Measurements from ENCODE around the gene PDIA6.
A peak's percentile ranks its signal among the peaks of the same experiment; 100 is the strongest.
"Not testable (repeated sequence)": the region's sequence is repeated elsewhere in the genome, so short reads cannot be mapped to it uniquely, and the experiment has no call there.

The PDIA6 gene

DNA sequence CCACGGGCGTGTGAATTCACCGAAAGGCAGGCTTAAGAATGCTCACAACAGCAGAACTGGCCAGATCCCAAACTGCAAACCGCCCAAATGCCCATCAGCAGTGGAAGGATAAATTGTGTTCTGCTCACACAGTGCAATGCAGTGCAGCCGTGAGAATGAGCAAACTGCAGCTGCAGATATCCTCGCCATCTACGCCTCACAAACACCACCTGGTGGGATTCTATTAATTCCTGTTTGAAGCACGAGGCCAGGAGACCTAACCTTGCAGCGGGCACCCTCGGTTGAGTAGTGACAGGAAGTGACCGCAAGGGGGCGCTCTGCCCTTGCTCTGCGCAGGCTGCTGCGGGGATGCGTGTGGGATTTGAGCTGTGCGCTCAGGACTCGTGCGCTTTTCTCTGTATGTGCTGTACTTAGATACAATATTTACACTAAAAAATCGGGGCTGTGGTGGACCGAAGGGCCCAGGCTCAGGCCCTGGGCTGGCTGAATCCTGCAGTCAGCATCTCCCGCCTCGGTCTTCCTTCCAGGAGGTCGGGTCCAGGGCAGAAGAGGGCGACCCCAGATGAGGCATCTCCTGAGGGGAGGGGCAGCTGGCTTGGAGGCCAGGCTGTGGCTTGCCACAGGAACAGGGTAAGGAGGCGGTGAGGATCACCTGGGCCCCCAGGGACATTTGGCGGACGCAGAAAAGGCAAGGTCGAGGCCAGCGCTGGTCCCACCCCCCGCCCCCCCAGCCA is 19.8 kb upstream of the PDIA6 start:
- DNase-seq (ENCODE audit: low read depth), result peak; percentile 74

DNA sequence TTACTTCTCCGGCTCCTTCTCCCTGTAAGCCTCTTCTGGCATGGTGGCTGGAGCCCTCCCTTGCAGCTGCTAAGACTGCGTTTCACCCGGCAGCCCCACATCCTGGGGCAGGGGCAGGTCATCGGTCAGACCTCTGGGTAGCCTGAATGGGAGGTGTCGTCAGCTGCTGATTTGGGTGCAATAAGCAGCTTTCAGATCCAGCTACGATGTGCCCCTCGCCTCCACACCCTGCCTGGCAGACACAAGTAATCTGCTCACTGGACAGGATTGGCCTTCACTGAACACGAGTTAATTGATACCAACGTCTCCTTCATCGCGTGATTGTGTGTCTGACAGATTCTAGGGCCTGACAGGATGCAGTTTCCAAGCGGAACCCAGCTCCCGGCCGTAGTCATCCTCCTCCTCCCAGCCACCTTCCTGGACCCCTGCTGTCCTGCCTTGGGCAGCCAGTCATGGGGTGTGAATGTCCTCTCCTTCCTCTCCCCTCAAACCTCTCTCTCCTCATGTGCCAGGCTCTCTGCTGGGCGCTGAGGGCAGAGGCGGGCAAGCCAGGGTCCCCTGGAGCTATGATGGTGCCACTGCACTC is 18.9 kb upstream of the PDIA6 start:
- no peak for DNase-seq (ENCODE audit: low read depth)

DNA sequence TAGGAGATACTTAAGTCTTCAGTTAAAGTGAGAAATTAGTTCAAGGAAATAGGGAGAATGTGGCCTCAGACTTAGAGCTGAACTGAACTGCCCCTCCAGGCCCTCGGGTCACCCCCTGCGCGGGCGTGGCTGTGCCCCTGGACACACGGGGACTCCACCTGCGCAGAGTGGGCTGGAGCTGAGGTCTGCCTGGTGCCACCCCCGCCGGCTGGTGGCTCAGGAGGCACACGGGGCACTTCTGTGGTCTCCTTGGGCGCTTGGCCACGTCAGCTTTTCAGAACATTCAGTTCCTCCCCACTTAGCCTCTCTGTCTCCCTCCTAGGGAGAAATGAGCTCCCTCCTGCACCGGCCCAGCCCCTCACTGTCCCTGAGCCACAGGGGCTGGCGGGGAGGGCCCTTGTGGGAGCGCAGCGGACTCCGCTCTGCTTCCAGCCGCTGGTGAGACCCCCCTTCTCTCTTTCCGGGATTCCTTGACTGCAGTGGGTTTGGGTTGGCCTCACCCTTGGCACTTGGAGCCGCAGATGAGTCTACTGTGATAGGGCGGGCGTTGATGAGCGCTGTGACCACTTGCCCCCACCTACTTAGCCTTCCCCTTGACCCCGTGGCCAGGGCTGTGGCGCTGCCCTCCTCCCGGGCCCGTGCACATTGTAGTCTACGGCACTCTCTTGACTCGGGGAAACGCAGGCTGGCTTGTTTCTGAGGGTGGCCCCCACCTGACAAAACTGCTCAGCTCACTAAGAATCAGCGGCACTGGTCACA is 18.2 kb upstream of the PDIA6 start:
- DNase-seq (ENCODE audit: low read depth), result no peak

DNA sequence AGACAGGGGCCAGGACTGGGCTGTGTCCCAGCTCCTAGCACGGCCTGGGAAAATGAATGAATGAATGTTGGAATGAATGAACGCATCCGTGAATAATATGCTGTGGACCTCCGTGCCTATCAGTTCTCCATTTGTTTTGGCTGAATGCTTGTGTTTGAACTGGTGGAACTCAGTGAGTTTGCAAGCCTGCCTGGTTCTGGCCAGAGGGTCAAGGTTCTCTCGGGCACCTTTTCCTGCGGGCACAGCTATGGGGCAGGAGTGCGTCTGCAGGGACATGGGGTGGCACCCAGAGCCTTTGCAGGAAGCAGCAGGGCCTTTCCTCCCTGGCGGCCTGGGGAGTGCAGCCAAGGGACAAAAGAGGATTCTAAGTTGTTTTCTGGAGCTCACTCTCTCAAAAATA is 17.6 kb upstream of the PDIA6 start:
- DNase-seq (ENCODE audit: low read depth), result no peak

DNA sequence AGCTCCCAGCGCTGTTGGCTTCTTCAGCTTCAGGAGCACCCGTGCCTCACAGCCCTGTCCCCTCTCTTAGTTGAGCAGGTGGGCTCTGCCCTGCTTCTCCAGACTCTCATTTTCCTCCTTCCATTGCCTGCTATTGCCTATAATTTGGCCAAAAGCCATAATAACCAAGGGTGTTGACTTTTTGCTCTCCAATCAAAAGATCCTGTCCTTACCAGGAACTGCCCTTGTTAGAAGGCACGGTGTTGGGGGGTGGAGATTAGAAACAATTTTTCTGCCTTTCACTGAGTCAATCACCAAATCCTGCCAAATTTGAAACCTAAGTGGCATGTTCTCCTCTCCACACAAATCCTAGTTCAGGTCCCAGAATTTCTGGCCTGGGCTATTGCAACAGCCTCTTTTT is 16.7 kb upstream of the PDIA6 start:
- DNase-seq (ENCODE audit: low read depth), result no peak

DNA sequence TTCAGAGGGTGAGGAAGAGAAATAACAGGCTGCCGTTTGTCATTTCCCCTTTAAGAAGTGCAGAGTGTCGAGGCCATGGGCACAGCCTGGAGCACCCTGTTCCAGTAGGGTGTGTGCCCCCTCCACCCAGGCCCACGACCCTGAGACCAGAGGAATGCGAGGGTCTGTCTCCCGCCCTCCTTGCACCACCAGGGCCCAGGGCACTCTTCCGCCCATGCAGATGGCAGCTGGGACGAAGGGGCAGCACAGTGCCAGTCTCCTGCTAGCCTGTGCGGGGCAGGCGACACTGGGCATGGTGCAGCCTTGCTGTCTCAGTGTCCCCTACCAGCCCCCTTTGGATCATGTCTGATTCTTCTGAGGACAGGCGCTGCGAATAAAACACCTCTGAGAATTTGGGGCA is 15.8 kb upstream of the PDIA6 start:
- DNase-seq (ENCODE audit: low read depth), result no peak

DNA sequence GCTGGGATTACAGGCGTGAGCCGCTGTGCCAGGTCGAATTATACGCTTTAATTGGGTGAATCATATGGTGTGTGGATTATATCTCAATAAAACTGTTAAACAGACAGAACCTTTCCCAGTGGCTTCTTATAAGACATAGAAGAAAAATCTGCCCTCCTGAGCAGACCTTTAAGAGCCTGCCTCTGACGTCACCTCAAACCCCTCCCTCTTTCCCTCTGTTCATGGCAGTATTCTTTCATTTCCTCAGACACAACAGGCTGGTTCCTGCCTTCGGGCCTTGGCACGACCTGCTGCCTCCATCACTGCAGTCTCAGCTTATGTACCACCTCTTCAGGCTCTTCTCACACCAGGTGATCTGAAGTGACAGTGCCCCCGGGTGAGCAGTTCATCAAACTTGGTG is 14.0 kb upstream of the PDIA6 start:
- DNase-seq (ENCODE audit: low read depth), result no peak

DNA sequence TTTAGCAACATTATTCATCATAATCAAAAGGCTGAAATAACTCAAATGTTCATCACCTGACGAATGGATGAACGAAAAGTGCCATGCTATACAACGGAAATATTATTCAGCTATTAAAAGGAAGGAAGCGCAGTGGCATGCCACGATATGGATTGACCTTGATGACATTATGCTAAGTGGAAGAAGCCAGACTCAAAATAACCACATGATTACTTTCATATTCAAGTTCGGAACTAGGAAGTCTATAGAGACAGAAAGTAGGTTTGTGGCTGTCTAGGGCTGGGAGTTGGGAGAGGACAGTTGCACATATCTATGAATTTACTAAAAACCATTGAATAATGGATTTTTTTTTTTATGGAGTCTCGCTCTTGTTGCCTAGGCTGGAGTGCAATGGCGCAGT is 13.4 kb upstream of the PDIA6 start:
- DNase-seq (ENCODE audit: low read depth), result no peak

DNA sequence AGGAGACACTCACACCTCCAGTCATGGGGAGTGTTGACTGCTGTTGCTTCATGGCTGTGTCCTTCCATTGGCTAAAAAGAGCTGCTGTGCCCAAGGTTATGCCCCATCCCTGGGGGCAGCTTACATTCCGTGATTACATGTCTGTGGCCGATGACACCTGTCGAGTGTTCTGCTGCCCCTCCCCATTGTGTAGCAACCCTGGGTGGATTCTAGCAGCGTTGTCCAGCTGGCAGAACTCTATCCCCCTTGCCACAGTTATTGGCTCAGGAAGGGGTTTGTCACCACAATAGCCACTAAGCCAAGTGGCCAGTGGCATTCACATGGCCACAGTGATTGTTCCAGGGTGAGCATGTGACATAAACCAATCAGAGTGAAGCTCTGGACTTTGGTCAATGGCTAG is 11.6 kb upstream of the PDIA6 start:
- DNase-seq (ENCODE audit: low read depth), result no peak

DNA sequence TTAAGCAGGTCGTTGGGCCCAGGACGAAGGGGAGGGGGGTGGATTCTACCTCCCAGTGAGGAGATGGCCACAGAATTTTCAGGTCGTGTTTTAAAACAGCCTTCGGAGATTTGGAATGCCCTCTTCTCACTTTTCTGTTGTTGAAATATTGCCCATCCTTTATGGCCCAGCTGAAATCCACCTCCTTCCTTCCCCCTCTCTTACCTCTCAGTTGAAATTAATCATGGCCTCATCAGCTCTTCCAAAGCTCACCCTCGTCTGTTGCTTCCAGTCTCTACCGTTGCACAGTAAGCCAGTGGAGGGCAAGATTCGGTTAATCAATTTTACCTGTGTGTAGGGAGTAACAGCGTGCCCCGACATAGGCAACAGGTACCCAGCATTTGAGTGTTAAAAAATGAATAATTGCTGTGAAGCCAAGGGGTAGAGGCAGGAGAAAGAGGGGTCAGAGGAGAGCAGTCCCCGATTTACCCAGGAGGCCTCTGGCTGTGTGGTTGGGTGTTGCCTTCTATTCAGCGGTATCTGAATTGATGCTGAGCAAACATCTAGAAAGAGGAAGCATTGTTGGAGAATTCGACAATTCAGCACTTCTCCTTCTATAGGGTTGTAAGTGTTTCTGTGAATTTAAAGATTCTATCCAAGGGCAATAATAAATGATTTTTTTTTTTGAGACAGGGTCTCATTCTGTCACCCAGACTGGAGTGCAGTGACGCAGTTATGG is 8.6 kb upstream of the PDIA6 start:
- DNase-seq (ENCODE audit: low read depth), result no peak

DNA sequence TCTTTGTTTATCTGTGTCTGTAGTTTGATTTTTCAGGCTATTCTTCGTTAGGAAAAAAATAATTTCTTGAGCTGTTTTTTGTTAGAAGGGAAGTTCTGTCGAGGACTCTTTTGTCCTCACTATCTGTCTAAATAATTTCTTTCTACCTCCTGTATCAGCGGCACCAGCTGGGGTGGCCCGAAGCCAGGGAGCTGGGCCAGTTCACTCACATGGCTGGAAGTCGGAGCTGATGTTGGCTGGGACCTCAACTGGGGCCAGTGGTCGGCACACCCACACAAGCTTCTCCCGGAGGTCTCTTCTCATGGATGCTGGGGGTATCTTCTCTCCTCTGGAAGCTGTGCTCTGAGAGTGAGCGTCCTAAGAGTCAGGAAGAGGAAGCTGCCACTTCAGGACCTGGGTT is 8.0 kb upstream of the PDIA6 start:
- no peak for DNase-seq (ENCODE audit: low read depth)

DNA sequence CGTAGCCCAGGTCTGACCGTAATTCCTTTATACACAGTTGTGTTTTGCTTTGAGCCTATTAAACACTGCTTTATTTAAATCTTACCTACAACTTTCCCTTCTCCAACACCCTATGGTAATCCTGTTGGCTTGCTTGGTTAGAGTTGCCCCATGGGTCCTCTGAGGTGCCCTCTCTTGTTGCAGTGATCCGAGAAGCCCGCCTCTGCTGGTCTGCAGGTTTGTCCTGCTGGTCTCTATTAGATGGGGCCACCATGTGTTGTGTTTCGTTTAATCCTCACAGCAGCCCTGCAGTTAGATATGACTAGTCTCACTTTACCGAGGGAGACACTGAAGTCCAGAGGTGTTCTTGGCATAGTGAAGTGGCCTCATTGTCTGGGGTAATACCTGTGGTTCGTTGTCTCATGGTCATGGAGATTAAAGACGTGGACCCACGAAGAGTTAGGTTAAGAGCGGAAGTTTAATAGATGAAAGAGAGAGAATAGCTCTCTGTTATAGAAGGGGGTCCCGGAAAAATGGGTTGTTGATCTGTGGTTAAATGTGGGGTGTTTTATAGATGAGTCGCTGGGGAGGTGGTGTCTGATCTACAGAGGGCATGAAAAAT is 7.2 kb upstream of the PDIA6 start:
- no peak for DNase-seq (ENCODE audit: low read depth)

DNA sequence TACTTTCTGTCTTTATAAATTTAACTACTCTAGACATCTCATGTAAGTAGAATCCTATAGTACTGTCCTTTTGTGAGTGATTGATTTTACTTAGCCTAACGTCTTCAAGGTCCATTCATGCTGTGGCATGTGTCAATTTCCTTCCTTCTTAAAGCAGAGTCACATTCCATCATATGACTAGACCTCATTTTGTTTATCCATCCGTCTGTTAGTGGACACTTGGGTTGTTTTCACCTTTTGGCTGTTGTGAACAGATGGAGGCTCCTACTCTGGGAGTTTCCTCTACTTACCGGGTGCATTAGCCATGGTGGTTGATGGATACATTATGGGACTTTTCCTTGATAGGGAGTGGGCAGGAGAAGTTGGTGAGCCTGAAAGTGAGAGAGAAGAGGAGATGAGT is 6.4 kb upstream of the PDIA6 start:
- no peak for DNase-seq (ENCODE audit: low read depth)

DNA sequence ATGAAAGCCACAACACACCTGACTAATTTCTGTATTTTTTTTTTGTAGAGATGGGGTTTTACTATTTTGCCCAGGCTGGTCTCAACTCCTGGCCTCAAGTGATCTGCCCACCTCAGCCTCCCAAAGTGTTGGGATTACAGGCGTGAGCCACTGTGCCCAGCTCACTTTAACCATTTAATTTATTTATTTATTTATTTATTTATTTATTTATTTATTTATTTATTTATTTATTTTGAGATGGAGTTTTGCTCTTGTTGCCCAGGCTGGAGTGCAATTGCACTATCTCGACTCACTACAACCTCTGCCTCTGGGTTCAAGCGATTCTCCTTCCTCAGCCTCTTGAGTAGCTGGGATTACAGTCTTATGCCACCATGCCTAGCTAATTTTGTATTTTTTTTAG is 5.7 kb upstream of the PDIA6 start:
- not testable (repeated sequence) for DNase-seq (ENCODE audit: low read depth)

DNA sequence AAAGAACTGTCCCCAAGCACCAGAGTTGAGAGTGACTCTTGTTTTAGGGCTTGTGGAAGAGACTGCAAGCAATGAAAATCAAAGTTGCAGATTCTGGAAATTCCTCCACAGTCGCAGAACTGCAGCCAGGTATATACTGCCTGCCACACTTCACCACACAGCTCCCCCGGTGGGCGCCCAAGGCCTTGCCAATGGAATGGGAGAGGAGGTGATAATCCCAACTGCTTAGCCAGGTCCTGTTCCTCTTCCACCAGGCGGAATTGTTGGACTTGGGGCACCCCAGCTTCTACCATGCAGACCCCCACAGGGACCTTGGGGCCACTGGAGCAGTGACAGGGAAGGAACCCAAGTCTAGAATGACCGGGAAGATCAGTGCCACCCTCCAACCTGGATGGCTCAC is 4.8 kb upstream of the PDIA6 start:
- DNase-seq (ENCODE audit: low read depth), result no peak

DNA sequence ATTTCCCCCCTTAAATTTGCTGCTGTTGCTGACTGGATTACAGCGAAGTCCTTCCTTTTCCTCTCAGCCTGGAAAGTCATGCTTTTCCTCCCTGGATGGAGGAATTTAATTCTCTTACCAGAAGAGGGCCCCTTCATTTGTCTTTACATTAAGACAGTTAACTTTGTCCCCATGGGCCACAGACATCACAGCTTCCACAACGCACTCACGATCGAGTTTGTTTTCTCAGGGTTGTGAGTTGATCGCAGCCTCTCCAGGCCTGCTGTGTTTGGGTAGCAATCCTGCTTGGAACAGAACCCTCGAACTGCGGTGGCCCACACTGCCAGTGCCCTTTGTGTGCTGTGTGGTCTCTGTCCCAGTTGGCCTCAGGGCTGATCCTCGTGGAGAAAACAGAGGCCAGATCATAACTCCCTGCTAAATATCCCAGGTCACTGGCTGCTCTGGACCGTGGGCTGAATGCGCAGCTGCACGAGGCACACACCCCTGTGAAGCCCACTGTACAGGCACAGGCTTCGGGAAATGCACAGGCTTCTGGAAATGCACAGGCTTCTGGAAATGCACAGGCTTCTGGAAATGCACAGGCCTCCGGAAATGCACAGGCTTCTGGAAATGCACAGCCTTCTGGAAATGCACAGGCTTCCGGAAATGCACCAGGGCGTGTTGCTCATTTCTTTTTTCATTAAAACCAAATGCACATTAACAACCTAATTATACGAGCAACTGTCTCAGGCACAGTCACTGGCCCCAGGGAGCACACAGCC is 2.2 kb upstream of the PDIA6 start:
- DNase-seq (ENCODE audit: low read depth), result no peak

DNA sequence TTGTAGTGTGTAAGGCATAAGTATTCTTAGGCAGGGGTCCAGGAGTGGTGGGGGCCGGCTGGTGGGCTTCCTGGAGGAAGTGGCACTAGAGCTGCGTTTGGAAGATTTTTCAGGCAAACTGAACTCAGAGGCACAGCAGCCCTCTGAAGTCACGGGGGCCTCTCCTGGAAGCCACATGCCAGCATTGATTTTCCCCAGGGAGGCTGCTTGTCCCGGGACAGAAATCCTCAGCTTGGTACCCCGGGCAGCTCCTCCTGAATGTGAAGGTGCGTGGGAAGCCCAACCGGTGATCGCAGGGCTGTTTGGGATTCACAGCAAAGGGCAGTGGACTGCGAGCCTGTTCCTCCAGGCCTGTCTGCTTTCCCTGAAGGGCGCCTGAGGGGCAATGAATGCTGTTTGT is 1.6 kb upstream of the PDIA6 start:
- DNase-seq (ENCODE audit: low read depth), result no peak

DNA sequence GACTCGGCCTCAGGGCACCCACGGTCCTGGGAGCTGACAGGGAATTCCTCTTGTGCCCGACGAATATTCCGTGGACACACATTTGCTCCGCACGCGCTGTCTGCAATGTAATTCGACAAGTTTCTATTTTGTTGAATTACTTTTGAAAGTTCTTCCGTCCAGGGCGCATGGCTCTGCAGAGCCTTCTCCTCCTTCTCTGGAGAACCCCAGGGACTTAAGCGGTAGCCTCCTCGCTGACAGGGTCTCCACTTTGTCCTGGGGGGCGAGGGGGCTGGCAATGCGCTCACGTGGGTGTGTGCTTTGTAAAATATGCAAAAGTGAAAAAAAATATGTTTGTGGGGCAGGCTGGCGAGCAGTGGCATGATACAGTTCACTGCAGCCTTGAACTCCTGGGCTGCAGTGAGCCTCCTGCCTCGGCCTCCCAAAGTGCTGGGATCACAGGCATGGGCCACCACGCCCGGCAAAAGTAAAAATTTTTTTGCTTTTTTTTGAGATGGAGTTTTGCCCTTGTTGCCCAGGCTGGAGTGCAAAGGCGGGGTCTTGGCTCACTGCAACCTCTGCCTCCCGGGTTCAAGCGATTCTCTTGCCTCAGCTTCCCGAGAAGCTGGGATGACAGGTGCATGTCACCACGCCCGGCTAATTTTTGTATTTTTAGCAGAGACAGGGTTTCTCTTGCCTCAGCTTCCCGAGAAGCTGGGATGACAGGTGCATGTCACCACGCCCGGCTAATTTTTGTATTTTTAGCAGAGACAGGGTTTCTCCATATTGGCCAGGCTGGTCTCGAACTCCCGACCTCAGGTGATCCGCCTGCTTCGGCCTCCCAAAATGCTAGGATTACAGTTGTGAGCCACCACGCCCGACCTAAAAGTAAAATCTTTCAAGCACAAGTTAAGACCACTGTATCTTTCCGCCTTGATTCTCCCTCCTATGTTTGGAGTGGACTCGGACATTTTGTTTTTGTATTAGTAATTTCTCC is 866 bp upstream of the PDIA6 start:
- not testable (repeated sequence) for DNase-seq (ENCODE audit: low read depth)

DNA sequence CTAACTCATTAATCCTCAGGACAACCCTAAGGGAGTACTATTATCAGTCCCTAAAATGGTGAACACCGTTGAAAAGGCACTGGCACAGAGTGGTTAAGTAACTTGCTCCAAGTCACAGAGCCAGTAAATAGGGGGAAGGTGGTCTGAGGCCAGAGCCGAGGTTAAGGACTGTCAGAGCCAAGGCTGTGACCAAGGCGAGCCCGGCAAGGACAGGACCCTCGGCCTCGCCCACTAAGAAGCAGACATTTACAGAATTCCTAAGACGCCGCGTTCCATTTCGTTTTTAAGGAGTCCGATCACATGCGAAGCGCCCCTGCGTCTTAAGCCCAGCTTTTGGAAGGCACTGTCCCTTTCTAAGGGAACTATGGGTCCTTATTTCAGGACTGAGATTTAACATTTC is 1.1 kb downstream of the PDIA6 start:
- DNase-seq (ENCODE audit: low read depth), result no peak
